ENCODE measurements around the gene TALDO1.
A peak's percentile ranks its signal among the peaks of the same experiment; 100 is the strongest.

DNA sequence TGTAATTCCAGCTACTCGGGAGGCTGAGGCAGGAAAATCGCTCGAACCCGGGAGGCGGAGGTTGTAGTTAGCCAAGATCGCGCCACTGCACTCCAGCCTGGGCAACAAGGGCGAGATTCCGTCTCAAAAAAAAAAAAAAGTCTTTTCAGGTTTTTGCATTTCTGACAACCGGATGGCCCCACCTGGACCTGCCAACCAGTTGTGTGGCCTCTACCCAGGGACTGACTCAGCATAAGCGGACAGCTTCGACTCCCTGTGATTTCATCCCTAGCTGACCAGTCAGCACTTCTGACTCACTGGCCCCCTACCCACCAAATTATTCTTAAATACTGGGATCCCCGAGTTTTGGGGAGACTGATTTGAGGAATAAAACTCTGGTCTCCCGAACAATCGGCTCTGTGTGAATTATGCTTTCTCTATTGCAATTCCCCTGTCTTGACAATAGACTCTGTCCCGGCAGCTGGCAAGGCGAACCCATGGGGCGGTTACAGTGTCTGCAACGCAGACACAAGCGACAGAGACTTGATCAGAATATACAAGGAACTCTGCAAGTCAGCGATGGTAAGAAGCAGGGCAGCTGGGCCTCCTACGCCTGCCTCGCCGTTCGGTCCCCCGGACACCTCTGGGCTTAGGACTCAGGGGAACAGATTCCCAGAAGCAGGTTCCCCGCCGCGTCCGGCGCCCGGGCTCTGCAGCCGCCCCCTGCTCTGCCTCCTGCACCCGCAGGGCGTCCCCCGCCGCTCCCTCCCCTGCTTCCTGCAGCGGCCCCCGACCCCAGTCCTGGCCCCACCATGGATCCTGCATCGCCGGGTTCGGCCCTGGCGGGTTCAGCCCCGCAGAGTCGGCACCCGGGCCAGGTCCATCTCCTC is 741 bp upstream of the TALDO1 start:
- TF ChIP-seq CTCF (IDR thresholded peaks at IDR 0.05; ENCODE audit: control extremely low read depth in 1 of 3, insufficient read depth in 1 of 3, low read depth in 1 of 3, low read length in 3 of 3) (no peak), ATF3 (IDR thresholded peaks at IDR 0.05; ENCODE audit: insufficient read depth, low read depth, low read length) (no peak), JUND (IDR thresholded peaks at IDR 0.05; ENCODE audit: low read length) (no peak), ASH2L (IDR thresholded peaks at IDR 0.05; ENCODE audit: low read length) (peak; percentile 38), MAFK (IDR thresholded peaks at IDR 0.05; ENCODE audit: low read depth, low read length) (peak; percentile 84), POLR2A (IDR thresholded peaks at IDR 0.05; ENCODE audit: control extremely low read depth in 1 of 2, low read depth in 2 of 2, low read length in 2 of 2) (no peak; a peak in 1 of 3 replicates), HDAC2 (IDR thresholded peaks at IDR 0.05; ENCODE audit: borderline replicate concordance in 1 of 2, low read depth in 2 of 2, low read length in 2 of 2) (no peak), RBBP5 (IDR thresholded peaks at IDR 0.05; ENCODE audit: borderline replicate concordance, low read depth, low read length) (no peak), SP1 (IDR thresholded peaks at IDR 0.05; ENCODE audit: low read depth, low read length) (no peak)
- TF ChIP-seq, protein P1, sequence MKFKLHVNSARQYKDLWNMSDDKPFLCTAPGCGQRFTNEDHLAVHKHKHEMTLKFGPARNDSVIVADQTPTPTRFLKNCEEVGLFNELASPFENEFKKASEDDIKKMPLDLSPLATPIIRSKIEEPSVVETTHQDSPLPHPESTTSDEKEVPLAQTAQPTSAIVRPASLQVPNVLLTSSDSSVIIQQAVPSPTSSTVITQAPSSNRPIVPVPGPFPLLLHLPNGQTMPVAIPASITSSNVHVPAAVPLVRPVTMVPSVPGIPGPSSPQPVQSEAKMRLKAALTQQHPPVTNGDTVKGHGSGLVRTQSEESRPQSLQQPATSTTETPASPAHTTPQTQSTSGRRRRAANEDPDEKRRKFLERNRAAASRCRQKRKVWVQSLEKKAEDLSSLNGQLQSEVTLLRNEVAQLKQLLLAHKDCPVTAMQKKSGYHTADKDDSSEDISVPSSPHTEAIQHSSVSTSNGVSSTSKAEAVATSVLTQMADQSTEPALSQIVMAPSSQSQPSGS (IDR thresholded peaks at IDR 0.05; ENCODE audit: low read length), result no peak

All from H1 (cell line).